GM18502 (cell line): ENCODE measurements around the gene CCDC6.
"Not testable (repeated sequence)": the region's sequence is repeated elsewhere in the genome, so short reads cannot be mapped to it uniquely, and the experiment has no call there.

Experiments
- ATAC-seq: cut with Tn5 transposase; IDR thresholded peaks from one replicate; pipeline ENCODE4 v1.9.1; 2021; ENCODE audit warnings: mild to moderate bottlenecking; ENCODE audit not compliant: unreplicated experiment, poor library complexity

Gene CCDC6

GRCh38 chr10:59819265-59819664, 87.1 kb downstream of the CCDC6 start:
- no peak for ATAC-seq

GRCh38 chr10:59817773-59818172, 88.6 kb downstream of the CCDC6 start:
- ATAC-seq = no peak

DNA sequence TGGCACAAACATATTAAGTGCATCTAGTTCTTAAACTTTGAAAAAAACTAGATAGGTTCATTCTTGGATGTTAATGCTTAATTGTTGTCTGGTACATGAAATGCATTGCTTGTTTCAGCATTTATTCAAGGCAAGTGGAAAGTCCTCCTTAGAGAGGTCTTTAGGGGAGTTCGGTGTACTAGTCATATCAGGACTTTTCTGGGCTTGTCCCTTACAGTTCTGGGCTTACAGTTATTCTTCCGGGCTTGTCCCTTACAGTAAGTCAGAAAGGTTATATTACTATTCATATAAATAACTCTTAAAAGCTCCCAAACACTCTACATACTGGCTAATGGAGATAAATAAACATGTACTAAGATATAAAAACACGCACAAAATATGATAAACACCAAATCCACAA, 91.5 kb downstream of the CCDC6 start:
- peak; percentile 65 for ATAC-seq

- ATAC-seq = no peak
These were observed 93.7 kb downstream of the CCDC6 start for GRCh38 chr10:59812519-59813122.

GRCh38 chr10:59809644-59809974, 96.7 kb downstream of the CCDC6 start:
- ATAC-seq = no peak

DNA sequence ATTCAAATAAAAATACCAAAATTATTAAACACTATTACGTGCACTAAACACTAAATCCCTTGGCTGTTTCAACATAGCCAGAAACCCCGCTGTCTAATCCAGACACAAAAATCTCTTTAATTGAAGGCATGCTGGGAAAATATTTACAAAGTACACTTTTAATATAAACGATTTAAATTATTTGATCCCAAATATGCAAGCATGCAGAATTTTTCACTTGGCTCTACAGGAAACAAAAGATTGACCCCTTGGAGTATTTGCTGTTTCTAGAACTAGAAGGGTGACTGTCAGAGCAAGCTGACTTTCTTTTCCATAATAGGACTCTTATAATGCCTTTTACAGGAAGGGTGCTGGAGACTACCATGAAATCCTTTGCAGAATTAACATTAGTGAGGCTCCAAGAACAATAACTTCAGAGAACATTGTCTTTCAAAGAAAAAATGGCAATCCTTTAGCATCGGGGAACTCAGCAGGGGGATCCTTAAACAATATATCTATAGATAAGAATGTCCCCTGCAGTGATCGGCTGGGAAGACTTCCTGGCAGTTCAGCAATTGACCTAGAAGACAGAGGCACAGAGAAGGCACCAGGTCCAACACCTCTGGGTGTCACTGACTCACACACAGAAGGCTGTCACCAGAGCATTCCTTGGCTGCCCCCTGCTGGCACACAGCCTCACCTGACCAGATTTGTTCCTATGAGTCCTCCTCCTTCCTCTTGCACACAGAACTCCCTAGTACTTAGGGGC, 97.3 kb downstream of the CCDC6 start:
- peak; percentile 96 for ATAC-seq

DNA sequence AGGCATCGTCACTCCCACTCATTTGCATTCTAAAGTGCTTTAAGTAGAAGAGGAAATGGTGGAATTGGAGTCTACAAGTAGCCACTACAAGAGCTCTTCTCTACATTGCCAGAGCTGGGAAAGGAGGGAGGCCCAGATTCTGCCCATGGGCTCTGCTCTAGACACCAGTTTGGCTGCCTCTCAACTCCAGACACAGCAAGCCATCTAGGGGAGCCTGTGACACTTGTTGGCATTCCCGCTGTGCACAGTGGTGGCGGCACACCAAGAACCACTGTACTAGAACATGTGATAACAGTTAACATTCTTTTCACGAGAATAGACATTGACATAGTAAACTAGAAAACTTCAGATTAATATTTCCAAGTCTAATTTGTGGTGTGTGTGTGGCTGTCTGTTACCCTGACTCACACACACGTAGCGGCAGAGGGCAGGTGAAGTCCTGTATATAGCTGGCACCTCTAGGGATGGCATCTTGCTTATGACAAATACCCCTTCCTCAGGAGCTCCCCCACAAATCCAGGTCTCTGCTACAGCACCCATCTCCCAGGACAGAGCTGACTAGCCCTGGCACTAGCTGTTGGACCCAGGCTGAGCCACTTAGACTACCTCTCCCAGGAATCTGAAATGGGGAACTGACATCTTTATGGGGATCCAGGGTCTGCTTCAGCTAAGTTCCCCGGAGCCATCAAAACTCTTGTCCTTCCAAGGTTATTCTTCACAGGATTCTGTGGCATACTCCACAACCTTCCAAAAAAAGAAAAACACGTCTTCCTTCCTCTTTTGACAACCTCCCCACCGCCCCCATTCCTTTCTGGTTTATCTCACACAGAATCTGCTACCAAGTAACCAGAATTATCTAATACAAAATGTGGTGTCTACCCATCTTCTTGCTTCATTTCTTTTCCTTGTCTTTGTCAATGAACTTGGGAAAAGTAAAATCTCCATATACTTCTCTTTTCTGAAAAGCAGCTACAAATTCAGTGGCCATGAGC, 98.4 kb downstream of the CCDC6 start:
- ATAC-seq = no peak

GRCh38 chr10:59805014-59805413, 101.3 kb downstream of the CCDC6 start:
- peak; percentile 42 for ATAC-seq

- no peak for ATAC-seq
These were observed 102.1 kb downstream of the CCDC6 start for GRCh38 chr10:59804220-59804619.

- ATAC-seq = no peak
These were observed 102.6 kb downstream of the CCDC6 start for GRCh38 chr10:59803714-59804113.

DNA sequence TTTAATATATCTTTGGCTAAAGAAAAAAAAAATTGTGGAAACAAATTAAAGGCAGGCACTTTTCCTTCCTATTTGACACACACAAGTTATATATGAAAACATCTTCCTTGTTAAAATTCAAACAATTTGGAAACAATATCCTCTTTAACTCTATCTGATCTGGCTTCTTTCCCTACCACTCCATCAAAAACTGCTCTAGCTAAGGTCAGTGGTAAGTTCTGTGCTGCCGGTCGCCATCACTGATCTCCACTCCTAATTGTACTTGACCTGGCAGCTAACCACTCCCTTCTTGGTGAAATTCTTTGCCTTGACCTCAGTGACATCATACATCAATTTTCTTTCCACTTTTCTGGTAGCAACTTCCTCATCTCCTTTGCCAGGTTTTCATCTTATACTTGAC, 105.2 kb downstream of the CCDC6 start:
- no peak for ATAC-seq

DNA sequence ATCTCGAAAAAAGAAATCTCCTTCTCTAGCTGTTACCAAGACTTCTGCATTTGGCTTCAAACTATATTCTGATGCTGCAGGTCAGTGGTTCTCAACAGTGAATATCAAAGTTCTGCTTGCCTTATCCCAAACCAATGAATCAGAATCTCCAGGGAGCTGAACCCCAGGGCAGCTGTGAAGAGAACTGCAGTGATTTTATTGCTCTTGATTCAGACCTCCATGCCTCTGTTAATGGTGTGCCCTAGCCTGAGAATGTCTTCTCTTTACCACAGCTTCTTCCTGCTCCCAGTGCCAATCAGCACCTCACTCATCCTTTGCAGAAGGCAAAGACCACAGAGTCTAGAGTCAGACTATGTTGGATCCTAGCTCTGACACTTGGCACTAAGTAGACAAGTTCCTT, 106.9 kb downstream of the CCDC6 start:
- no peak for ATAC-seq

GRCh38 chr10:59793919-59794318, 112.4 kb downstream of the CCDC6 start:
- ATAC-seq = no peak

DNA sequence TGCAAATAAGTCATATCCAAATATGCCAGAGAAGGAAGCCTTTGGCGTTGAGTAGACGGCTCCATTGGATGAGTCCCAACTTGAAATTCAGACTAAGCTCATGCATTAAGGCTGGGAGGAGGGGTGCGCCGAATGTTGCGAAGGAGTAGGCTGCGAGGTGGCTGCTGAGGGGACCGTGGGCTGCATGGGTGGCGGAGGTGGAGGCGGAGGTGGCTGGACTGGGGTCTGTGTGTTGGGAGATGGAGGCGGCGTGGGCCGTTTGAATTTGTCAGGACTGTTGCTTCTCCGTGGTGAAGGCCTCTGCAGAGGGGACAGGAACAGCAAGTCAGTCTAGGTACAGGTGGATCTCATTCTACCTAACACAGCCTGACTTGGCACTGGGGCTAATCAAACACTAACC, 113.5 kb downstream of the CCDC6 start:
- ATAC-seq = no peak

GRCh38 chr10:59791601-59792000, 114.8 kb downstream of the CCDC6 start:
- ATAC-seq = no peak

GRCh38 chr10:59790080-59790479, 116.3 kb downstream of the CCDC6 start:
- not testable (repeated sequence) for ATAC-seq

GRCh38 chr10:59788914-59789313, 117.4 kb downstream of the CCDC6 start:
- ATAC-seq = not testable (repeated sequence)

GRCh38 chr10:59787032-59787431, 119.3 kb downstream of the CCDC6 start:
- ATAC-seq = not testable (repeated sequence)

DNA sequence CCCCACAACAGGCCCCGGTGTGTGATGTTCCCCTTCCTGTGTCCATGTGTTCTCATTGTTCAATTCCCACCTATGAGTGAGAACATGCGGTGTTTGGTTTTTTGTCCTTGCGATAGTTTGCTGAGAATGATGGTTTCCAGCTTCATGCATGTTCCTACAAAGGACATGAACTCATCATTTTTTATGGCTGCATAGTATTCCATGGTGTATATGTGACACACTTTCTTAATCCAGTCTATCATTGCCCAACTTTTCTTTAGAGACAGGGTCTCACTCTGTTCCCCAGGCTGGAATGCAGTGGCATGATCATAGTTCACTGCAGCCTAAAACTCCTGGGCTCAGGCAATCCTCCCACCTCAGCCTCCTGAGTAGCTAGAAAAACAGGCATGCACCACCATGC, 120.9 kb downstream of the CCDC6 start:
- ATAC-seq = not testable (repeated sequence)

DNA sequence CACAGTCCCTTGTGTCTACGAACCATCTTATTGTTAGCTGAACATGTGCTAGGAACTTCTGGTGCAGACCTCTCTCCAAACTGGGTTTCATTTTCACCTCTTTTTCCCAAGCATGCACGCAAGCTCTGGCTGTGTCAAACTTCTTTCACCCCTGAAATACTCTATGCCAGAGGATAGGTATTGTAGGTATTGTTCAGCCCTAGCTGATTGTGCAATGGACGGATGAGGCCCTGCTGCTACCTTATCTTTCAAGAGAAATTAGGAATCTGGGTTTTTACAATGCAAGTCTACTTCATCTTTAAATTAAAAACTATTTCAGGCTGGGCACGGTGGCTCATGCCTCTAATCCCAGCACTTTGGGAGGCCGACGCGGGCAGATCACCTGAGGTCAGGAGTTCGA, 124.8 kb downstream of the CCDC6 start:
- ATAC-seq = no peak
